PC-9 (cell line): ENCODE measurements around the gene HOXA5.

Experiments used
- EZH2 ChIP-seq: fragments of 200-600 bp; sonication (generic); IDR thresholded peaks from 2 replicates; pipeline ENCODE4 v1.8.0; 2017; ENCODE audit warnings: antibody characterized with exemption, low read depth
- TF ChIP-seq, protein P1 (sequence below): fragments of 200-600 bp; sonication (generic); conservative IDR thresholded peaks from 2 replicates; pipeline ENCODE4 v1.6.1; 2017; ENCODE audit warnings: mixed run types, antibody characterized with exemption, mild to moderate bottlenecking, moderate library complexity

GRCh38 chr7:27189295-27189996 lies 46.0 kb upstream of the HOXA5 start:
- no peak for TF ChIP-seq EZH2
- TF ChIP-seq, protein P1, sequence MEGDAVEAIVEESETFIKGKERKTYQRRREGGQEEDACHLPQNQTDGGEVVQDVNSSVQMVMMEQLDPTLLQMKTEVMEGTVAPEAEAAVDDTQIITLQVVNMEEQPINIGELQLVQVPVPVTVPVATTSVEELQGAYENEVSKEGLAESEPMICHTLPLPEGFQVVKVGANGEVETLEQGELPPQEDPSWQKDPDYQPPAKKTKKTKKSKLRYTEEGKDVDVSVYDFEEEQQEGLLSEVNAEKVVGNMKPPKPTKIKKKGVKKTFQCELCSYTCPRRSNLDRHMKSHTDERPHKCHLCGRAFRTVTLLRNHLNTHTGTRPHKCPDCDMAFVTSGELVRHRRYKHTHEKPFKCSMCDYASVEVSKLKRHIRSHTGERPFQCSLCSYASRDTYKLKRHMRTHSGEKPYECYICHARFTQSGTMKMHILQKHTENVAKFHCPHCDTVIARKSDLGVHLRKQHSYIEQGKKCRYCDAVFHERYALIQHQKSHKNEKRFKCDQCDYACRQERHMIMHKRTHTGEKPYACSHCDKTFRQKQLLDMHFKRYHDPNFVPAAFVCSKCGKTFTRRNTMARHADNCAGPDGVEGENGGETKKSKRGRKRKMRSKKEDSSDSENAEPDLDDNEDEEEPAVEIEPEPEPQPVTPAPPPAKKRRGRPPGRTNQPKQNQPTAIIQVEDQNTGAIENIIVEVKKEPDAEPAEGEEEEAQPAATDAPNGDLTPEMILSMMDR = no peak
